PC-3 (cell line): ENCODE measurements around the gene CD101. TPM values are rescaled to one million over a fixed set of nuclear protein-coding genes. Genes with fewer than 3 reads are reported as not detected.

Experiments
- ATAC-seq: fragments of 200-7000 bp; cut with Tn5 transposase; 2 replicates; pipeline ENCODE4 v1.9.1; 2020; ENCODE audit warnings: mild to moderate bottlenecking, moderate library complexity
- BruUV-seq: library from RNA; stranded (reverse); fragments of 400-500 nt; replicated peaks from 2 replicates; lab custom pipeline; 2021; lab: Mats Ljungman, UMichigan
- CTCF ChIA-PET: fragments of 300-600 bp; sonication (Branson Sonifier 250); formaldehyde crosslinking; loops from one replicate; lab custom pipeline; 2022; ENCODE audit warnings: antibody characterized with exemption; lab: Charles Lee
- POLR2A ChIA-PET: fragments of 300-600 bp; sonication (Branson Sonifier 250); formaldehyde crosslinking; loops from one replicate; lab custom pipeline; 2022; ENCODE audit warnings: antibody characterized with exemption; ENCODE audit not compliant: unreplicated experiment; lab: Charles Lee
- DNase-seq: peaks from one replicate; pipeline ENCODE4 v3.0.0-alpha.2; 2015
- H2AFZ ChIP-seq: fragments of 300-600 bp; sonication (generic); 2 replicates; pipeline ENCODE4 v1.6.0; 2016; ENCODE audit warnings: antibody characterized with exemption, low read length
- H3F3A ChIP-seq: fragments of 300-600 bp; sonication (generic); one replicate; pipeline ENCODE4 v1.6.0; 2017; ENCODE audit warnings: antibody characterized with exemption, low read length, control low read depth, mild to moderate bottlenecking; ENCODE audit not compliant: unreplicated experiment
- H3K27ac ChIP-seq: fragments of 300-600 bp; sonication (generic); 2 replicates; pipeline ENCODE4 v1.5.1; 2016; ENCODE audit warnings: mild to moderate bottlenecking, low read length
- H3K27me3 ChIP-seq: fragments of 300-600 bp; sonication (generic); 2 replicates; pipeline ENCODE4 v1.6.1; 2016; ENCODE audit warnings: low read length, mixed read lengths
- H3K36me3 ChIP-seq: fragments of 300-600 bp; sonication (generic); 2 replicates; pipeline ENCODE4 v1.6.1; 2016; ENCODE audit warnings: low read depth, mixed run types, low read length, mixed read lengths
- H3K4me1 ChIP-seq: fragments of 300-600 bp; sonication (generic); 2 replicates; pipeline ENCODE4 v1.5.1; 2016; ENCODE audit warnings: low read length; ENCODE audit not compliant: insufficient read depth
- H3K4me2 ChIP-seq: fragments of 300-600 bp; sonication (generic); 2 replicates; pipeline ENCODE4 v1.6.0; 2016; ENCODE audit warnings: low read length
- H3K4me3 ChIP-seq: fragments of 300-600 bp; sonication (generic); 2 replicates; pipeline ENCODE4 v1.5.1; 2016; ENCODE audit warnings: mild to moderate bottlenecking, low read length, mixed read lengths
- H3K79me2 ChIP-seq: fragments of 300-600 bp; sonication (generic); 2 replicates; pipeline ENCODE4 v1.6.1; 2017; ENCODE audit warnings: low read length, mixed read lengths
- H3K9ac ChIP-seq: fragments of 300-600 bp; sonication (generic); 2 replicates; pipeline ENCODE4 v1.6.0; 2016; ENCODE audit warnings: mild to moderate bottlenecking, low read length
- H3K9me2 ChIP-seq: fragments of 300-600 bp; sonication (generic); replicated peaks from 2 replicates; pipeline ENCODE4 v1.6.1; 2016; ENCODE audit warnings: mixed run types, low read length, mixed read lengths
- H3K9me3 ChIP-seq: fragments of 300-600 bp; sonication (generic); 2 replicates; pipeline ENCODE4 v1.6.1; 2016; ENCODE audit warnings: low read length, mixed read lengths
- H4K20me1 ChIP-seq: fragments of 300-600 bp; sonication (generic); 2 replicates; pipeline ENCODE4 v1.6.1; 2016; ENCODE audit warnings: low read length, mixed read lengths
- CTCF ChIP-seq: fragments of 300-600 bp; sonication (generic); conservative IDR thresholded peaks from 2 replicates; pipeline ENCODE4 v1.5.1; 2017; ENCODE audit warnings: antibody characterized with exemption, low read depth, mild to moderate bottlenecking, low read length
- EZH2 ChIP-seq: fragments of 300-600 bp; sonication (generic); IDR thresholded peaks from one replicate; pipeline ENCODE4 v1.6.1; 2017; ENCODE audit warnings: antibody characterized with exemption, mild to moderate bottlenecking, low read length; ENCODE audit not compliant: unreplicated experiment
- EZH2phosphoT487 ChIP-seq: fragments of 300-600 bp; sonication (generic); IDR thresholded peaks from 2 replicates; pipeline ENCODE4 v1.6.1; 2018; ENCODE audit warnings: mild to moderate bottlenecking, antibody characterized with exemption, low read length, borderline replicate concordance
- intact Hi-C: fragments of 100-400 bp; cut with micrococcal nuclease; formaldehyde crosslinking; loops from 2 replicates; pipeline ENCODE4 v1.9.0; 2023
- total RNA-seq: library from RNA; depleted of rRNA; stranded (reverse); fragments of >200 nt; gene quantifications from 2 replicates; pipeline ENCODE4 v1.2.3, GENCODE V29; 2014

Gene CD101
- total RNA-seq, 1 experiment from 2014 or later: 0.36 TPM

GRCh38 chr1:117020526-117021156 is 19.1 kb downstream of the CD101 start:
- DNase-seq (no peak), ATAC-seq (no peak)
- no peaks in the 10 kb centered on the region for H3K36me3 ChIP-seq
- no peaks in the 10 kb centered on the region for H3K9me2 ChIP-seq
- H2AFZ ChIP-seq: no peak overlapping the region
- H3K4me1 ChIP-seq: no peaks in the 10 kb centered on the region
- TF ChIP-seq CTCF (no peak), EZH2 (no peak), EZH2phosphoT487 (no peak)
- H3K4me2 ChIP-seq: no peak overlapping the region
- H3K4me3 ChIP-seq: no peak overlapping the region
- H4K20me1 ChIP-seq: no peaks in the 10 kb centered on the region
- no peaks in the 10 kb centered on the region for H3K27me3 ChIP-seq
- H3K27ac ChIP-seq: no peak overlapping the region
- no peaks in the 10 kb centered on the region for H3K9me3 ChIP-seq
- CTCF ChIA-PET: no interaction called here
- no TSS peak for BruUV-seq
- H3K79me2 ChIP-seq: no peaks in the 10 kb centered on the region
- H3F3A ChIP-seq: no peaks in the 10 kb centered on the region
- POLR2A ChIA-PET: no interaction called here
- intact Hi-C loops: no loop called here
- H3K9ac ChIP-seq: no peak overlapping the region

- DNase-seq (no peak), ATAC-seq (no peak)
- no peaks in the 10 kb centered on the region for H3K27me3 ChIP-seq
- H3K4me1 ChIP-seq: no peaks in the 10 kb centered on the region
- ChIA-PET POLR2A (no interaction called here), CTCF (no interaction called here)
- intact Hi-C loops: no loop called here
- H3K36me3 ChIP-seq: no peaks in the 10 kb centered on the region
- no peaks in the 10 kb centered on the region for H3K79me2 ChIP-seq
- H3K9ac ChIP-seq: no peak overlapping the region
- H4K20me1 ChIP-seq: no peaks in the 10 kb centered on the region
- H3K27ac ChIP-seq: no peak overlapping the region
- no peak overlapping the region for H2AFZ ChIP-seq
- no peak overlapping the region for H3K4me3 ChIP-seq
- H3K4me2 ChIP-seq: no peak overlapping the region
- no peaks in the 10 kb centered on the region for H3K9me3 ChIP-seq
- H3K9me2 ChIP-seq: no peaks in the 10 kb centered on the region
- no peak for TF ChIP-seq EZH2
- no TSS peak for BruUV-seq
- no peaks in the 10 kb centered on the region for H3F3A ChIP-seq
Observed at GRCh38 chr1:117022114-117022513, 20.6 kb downstream of the CD101 start.

GRCh38 chr1:117025568-117025967 is 24.0 kb downstream of the CD101 start:
- Histone ChIP-seq H3K4me3 (no peak overlapping the region), H2AFZ (no peak overlapping the region), H3K4me1 (no peaks in the 10 kb centered on the region), H3K9me3 (no peaks in the 10 kb centered on the region), H3K27ac (no peak overlapping the region), H3F3A (no peaks in the 10 kb centered on the region), H3K9me2 (no peaks in the 10 kb centered on the region), H4K20me1 (no peaks in the 10 kb centered on the region), H3K36me3 (no peaks in the 10 kb centered on the region), H3K79me2 (no peaks in the 10 kb centered on the region), H3K27me3 (no peaks in the 10 kb centered on the region), H3K4me2 (no peak overlapping the region), H3K9ac (no peak overlapping the region)
- DNase-seq (no peak), ATAC-seq (no peak)
- POLR2A ChIA-PET: no interaction called here
- CTCF ChIA-PET: no interaction called here
- no TSS peak for BruUV-seq
- TF ChIP-seq EZH2 (no peak), EZH2phosphoT487 (no peak), CTCF (no peak)
- intact Hi-C loops: no loop called here
